A673 (cell line): ENCODE measurements around the gene ABCB1.

Experiments used
- EZH2 ChIP-seq: fragments of 200-600 bp; sonication (generic); IDR thresholded peaks from 2 replicates; pipeline ENCODE4 v1.6.1; 2017; ENCODE audit warnings: borderline replicate concordance, low read depth, mild to moderate bottlenecking, mixed read lengths, antibody characterized with exemption, low read length; ENCODE audit not compliant: poor library complexity, severe bottlenecking
- TF ChIP-seq, protein P1 (sequence below): fragments of 300-800, 200-600 bp; sonication (generic); conservative IDR thresholded peaks from 2 replicates; pipeline ENCODE4 v1.5.1; 2017; ENCODE audit warnings: low read depth, mild to moderate bottlenecking, antibody characterized with exemption, low read length, moderate library complexity, mixed read lengths

DNA sequence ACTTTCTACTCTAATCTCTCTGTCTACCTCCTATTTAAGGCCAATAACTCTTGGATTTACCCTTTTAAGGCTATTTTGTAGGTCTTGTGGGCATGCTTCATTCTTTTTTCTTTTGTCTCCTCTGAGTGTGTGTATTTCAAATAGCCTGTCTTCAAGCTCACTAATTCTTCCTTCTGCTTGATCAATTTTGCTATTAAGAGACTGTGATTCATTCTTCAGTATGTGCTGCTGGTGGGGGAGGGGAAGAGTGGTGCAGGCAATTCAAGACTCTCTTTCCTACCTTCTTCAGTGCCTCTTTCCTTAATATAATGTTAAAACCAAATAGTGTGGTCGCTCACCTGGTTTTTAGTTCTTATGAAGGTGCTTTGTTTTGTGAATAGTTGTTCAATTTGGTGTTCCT is 20.0 kb downstream of the ABCB1 start:
- no peak for TF ChIP-seq EZH2
- TF ChIP-seq, protein P1, sequence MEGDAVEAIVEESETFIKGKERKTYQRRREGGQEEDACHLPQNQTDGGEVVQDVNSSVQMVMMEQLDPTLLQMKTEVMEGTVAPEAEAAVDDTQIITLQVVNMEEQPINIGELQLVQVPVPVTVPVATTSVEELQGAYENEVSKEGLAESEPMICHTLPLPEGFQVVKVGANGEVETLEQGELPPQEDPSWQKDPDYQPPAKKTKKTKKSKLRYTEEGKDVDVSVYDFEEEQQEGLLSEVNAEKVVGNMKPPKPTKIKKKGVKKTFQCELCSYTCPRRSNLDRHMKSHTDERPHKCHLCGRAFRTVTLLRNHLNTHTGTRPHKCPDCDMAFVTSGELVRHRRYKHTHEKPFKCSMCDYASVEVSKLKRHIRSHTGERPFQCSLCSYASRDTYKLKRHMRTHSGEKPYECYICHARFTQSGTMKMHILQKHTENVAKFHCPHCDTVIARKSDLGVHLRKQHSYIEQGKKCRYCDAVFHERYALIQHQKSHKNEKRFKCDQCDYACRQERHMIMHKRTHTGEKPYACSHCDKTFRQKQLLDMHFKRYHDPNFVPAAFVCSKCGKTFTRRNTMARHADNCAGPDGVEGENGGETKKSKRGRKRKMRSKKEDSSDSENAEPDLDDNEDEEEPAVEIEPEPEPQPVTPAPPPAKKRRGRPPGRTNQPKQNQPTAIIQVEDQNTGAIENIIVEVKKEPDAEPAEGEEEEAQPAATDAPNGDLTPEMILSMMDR: no peak
